Endothelial cell of umbilical vein (primary cell): Measurements from ENCODE around the gene PIEZO2.

Experiments used
- CTCF ChIP-seq, 2 donors: IDR thresholded peaks; 1 replicate in 1 of 2; 2 replicates in 1 of 2; pipeline ENCODE4 v1.5.1; 2011; ENCODE audit warnings: low read length in 2 of 2, mild to moderate bottlenecking in 2 of 2, moderate library complexity in 2 of 2, control low read depth in 1 of 2, inconsistent platforms in 1 of 2, low read depth in 1 of 2; ENCODE audit not compliant: insufficient read depth in 1 of 2; ENCODE audit errors: extremely low read depth in 1 of 2
- EZH2 ChIP-seq: IDR thresholded peaks from 2 replicates; pipeline ENCODE4 v1.6.1; 2012; ENCODE audit warnings: borderline replicate concordance, low read depth, mild to moderate bottlenecking, moderate library complexity, low read length, inconsistent platforms; ENCODE audit not compliant: severe bottlenecking
- FOS ChIP-seq: IDR thresholded peaks from 2 replicates; pipeline ENCODE4 v1.6.1; 2011; ENCODE audit warnings: mild to moderate bottlenecking, low read length, moderate library complexity, borderline replicate concordance; ENCODE audit not compliant: insufficient read depth
- GATA2 ChIP-seq: IDR thresholded peaks from 2 replicates; pipeline ENCODE4 v1.7.0; 2011; ENCODE audit warnings: low read depth, mild to moderate bottlenecking, moderate library complexity, mixed read lengths, low read length; ENCODE audit not compliant: insufficient read length, insufficient read depth
- JUN ChIP-seq: IDR thresholded peaks from 2 replicates; pipeline ENCODE4 v1.6.1; 2011; ENCODE audit warnings: borderline replicate concordance, low read depth; ENCODE audit not compliant: insufficient read length, insufficient read depth
- MAX ChIP-seq: IDR thresholded peaks from 2 replicates; pipeline ENCODE4 v1.6.1; 2011; ENCODE audit not compliant: insufficient read depth, insufficient read length
- MYC ChIP-seq: IDR thresholded peaks from one replicate; pipeline ENCODE4 v1.6.1; 2011; ENCODE audit warnings: mild to moderate bottlenecking, low read depth, low read length
- POLR2A ChIP-seq: IDR thresholded peaks from 2 replicates; pipeline ENCODE4 v1.6.1; 2012; ENCODE audit warnings: low read depth, mild to moderate bottlenecking, control low read depth, low read length
- POLR2AphosphoS5 ChIP-seq: IDR thresholded peaks from 2 replicates; pipeline ENCODE4 v1.6.1; 2012; ENCODE audit warnings: low read depth, mild to moderate bottlenecking, control low read depth, low read length, moderate library complexity; ENCODE audit not compliant: insufficient read depth

- no peak for TF ChIP-seq CTCF (IDR thresholded peaks at IDR 0.05; ENCODE audit: extremely low read depth in 1 of 2, insufficient read depth in 1 of 2, low read depth in 1 of 2, low read length in 2 of 2)
- TF ChIP-seq POLR2AphosphoS5: no peak
- no peak for TF ChIP-seq POLR2A
- TF ChIP-seq MYC: no peak
- no peak for TF ChIP-seq EZH2
- no peak for TF ChIP-seq JUN
- no peak for TF ChIP-seq MAX
- TF ChIP-seq FOS: no peak
- no peak for TF ChIP-seq GATA2
Observed at GRCh38 chr18:10804126-10804525, 345.2 kb downstream of the PIEZO2 start.
